K562 (cell line): ENCODE data around the gene ZFYVE19. TPM values are rescaled to one million over a fixed set of nuclear protein-coding genes. Genes with fewer than 3 reads are reported as not detected.
A peak's percentile ranks its signal among the peaks of the same experiment; 100 is the strongest.

ENCODE experiments used
- ATAC-seq: fragments of 200-7000 bp; cut with Tn5 transposase; 3 replicates; pipeline ENCODE4 v1.9.1; 2020; ENCODE audit warnings: moderate library complexity
- BruUV-seq: library from RNA; stranded (reverse); fragments of 400-500 nt; replicated peaks from 2 replicates; lab custom pipeline; 2021; lab: Mats Ljungman, UMichigan
- CTCF ChIA-PET: fragments of 300-600 bp; formaldehyde crosslinking; extraction: SDS; loops from one replicate; lab custom pipeline; 2021; ENCODE audit warnings: low intra/inter-chr PET ratio; lab: Yijun Ruan, JAX
- POLR2A ChIA-PET: fragments of 300-600, 350-650 bp; sonication (Branson Sonifier 250); formaldehyde crosslinking; extraction: SDS; loops from one replicate; lab custom pipeline; 2021; ENCODE audit warnings: antibody characterized with exemption, inconsistent platforms; lab: Yijun Ruan, JAX
- DNase-seq, 4 experiments: peaks; one replicate each; pipeline versions ENCODE4 v3.0.0 to v3.0.0-alpha.2; 2011 to 2018; ENCODE audit warnings: low spot score in 3 of 4, mixed read lengths in 3 of 4; ENCODE audit errors: extremely low read depth in 1 of 4
- FAIRE-seq: peaks from 2 replicates; lab custom pipeline; 2011; peaks lifted over from hg19 to GRCh38; lab: Jason Lieb, UNC
- H2AFZ ChIP-seq: 2 replicates; pipeline ENCODE4 v1.6.0; 2011; ENCODE audit warnings: low read depth, low read length, control low read depth, inconsistent platforms
- H3K27ac ChIP-seq: fragments of 200-600 bp; 3 replicates; pipeline ENCODE4 v1.8.0; 2011; ENCODE audit warnings: low read depth, mild to moderate bottlenecking, control low read depth, inconsistent platforms, low read length, moderate library complexity, mixed read lengths; ENCODE audit errors: extremely low read depth
- H3K27me3 ChIP-seq, 2 experiments: fragments of 300-600 bp in 1 of 2; 2 replicates in 1 of 2; 3 replicates in 1 of 2; pipeline versions ENCODE4 v1.6.0 to v1.8.0; 2011; ENCODE audit warnings: inconsistent platforms in 2 of 2, low read length in 2 of 2, mild to moderate bottlenecking in 1 of 2, mixed read lengths in 1 of 2, moderate library complexity in 1 of 2; ENCODE audit not compliant: control insufficient read depth in 2 of 2, insufficient read depth in 2 of 2
- H3K36me3 ChIP-seq: fragments of 300-600 bp; 3 replicates; pipeline ENCODE4 v1.8.0; 2011; ENCODE audit warnings: mild to moderate bottlenecking, low read length, inconsistent platforms; ENCODE audit not compliant: control insufficient read depth, insufficient read depth
- H3K4me1 ChIP-seq, 2 experiments: fragments of 200-600 bp in 1 of 2; replicated peaks in 1 of 2; 2 replicates in 1 of 2; 3 replicates in 1 of 2; pipeline versions ENCODE4 v1.5.1 to v1.8.0; 2011; ENCODE audit warnings: inconsistent platforms in 2 of 2, low read length in 2 of 2, mild to moderate bottlenecking in 1 of 2, mixed read lengths in 1 of 2, moderate library complexity in 1 of 2; ENCODE audit not compliant: control insufficient read depth in 2 of 2, insufficient read depth in 2 of 2
- H3K4me2 ChIP-seq: 2 replicates; pipeline ENCODE4 v1.6.1; 2011; ENCODE audit warnings: low read length, control low read depth, inconsistent platforms, mixed read lengths; ENCODE audit not compliant: insufficient read depth
- H3K4me3 ChIP-seq: fragments of 200-600 bp; sonication (generic), shearing (Covaris generic); 2 replicates; pipeline ENCODE4 v1.5.1; 2016; ENCODE audit warnings: control low read depth, inconsistent platforms
- H3K79me2 ChIP-seq: fragments of 200-600 bp; 3 replicates; pipeline ENCODE4 v1.8.0; 2011; ENCODE audit warnings: low read length, inconsistent platforms; ENCODE audit not compliant: control insufficient read depth, insufficient read depth
- H3K9ac ChIP-seq, 2 experiments: 2 replicates each; pipeline versions ENCODE4 v1.6.0 to v1.6.1; 2011; ENCODE audit warnings: low read depth in 2 of 2, low read length in 2 of 2, control low read depth in 1 of 2, inconsistent platforms in 1 of 2, mild to moderate bottlenecking in 1 of 2, mixed read lengths in 1 of 2; ENCODE audit not compliant: insufficient read depth in 1 of 2
- H3K9me1 ChIP-seq: one replicate; pipeline ENCODE4 v1.6.0; 2011; ENCODE audit warnings: inconsistent platforms, mild to moderate bottlenecking, low read length, moderate library complexity; ENCODE audit not compliant: control insufficient read depth, insufficient read depth
- H3K9me3 ChIP-seq: replicated peaks from 2 replicates; pipeline ENCODE4 v1.5.1; 2011; ENCODE audit warnings: low read depth, low read length, inconsistent platforms; ENCODE audit not compliant: control insufficient read depth, insufficient read depth
- H4K20me1 ChIP-seq: replicated peaks from 2 replicates; pipeline ENCODE4 v1.6.1; 2011; ENCODE audit warnings: low read length, inconsistent platforms, mixed read lengths; ENCODE audit not compliant: control insufficient read depth, insufficient read depth
- ATF7 ChIP-seq: fragments of 450-650 bp; IDR thresholded peaks from 2 replicates; pipeline ENCODE4 v1.7.1; 2014; ENCODE audit warnings: mild to moderate bottlenecking, moderate library complexity
- CBFA2T3 ChIP-seq: fragments of 450-650 bp; IDR thresholded peaks from 2 replicates; pipeline ENCODE4 v1.6.1; 2017
- CBX1 ChIP-seq: sonication (generic); IDR thresholded peaks from 2 replicates; pipeline ENCODE4 v1.6.1; 2016; ENCODE audit warnings: antibody characterized with exemption, low read depth, mild to moderate bottlenecking
- CHD4 ChIP-seq: fragments of 200-600 bp; sonication (generic); IDR thresholded peaks from 3 replicates; pipeline ENCODE4 v1.6.1; 2012; ENCODE audit warnings: low read depth, mild to moderate bottlenecking, mixed read lengths, low read length, inconsistent platforms; ENCODE audit not compliant: insufficient read depth, insufficient replicate concordance, poor library complexity, severe bottlenecking
- JUND ChIP-seq, 2 experiments: IDR thresholded peaks; 2 replicates in 1 of 2; 3 replicates in 1 of 2; pipeline ENCODE4 v1.6.1; 2011; ENCODE audit warnings: borderline replicate concordance in 2 of 2, low read depth in 2 of 2, low read length in 2 of 2, improper control_type of control experiment in 1 of 2, missing biosample characterization in 1 of 2, missing genetic modification characterization in 1 of 2, missing genetic modification reagents in 1 of 2
- KDM1A ChIP-seq, 2 experiments: fragments of 450-650 bp; IDR thresholded peaks; 2 replicates each; pipeline ENCODE4 v1.6.1; 2016; ENCODE audit warnings: mild to moderate bottlenecking in 2 of 2
- L3MBTL2 ChIP-seq: fragments of 450-650 bp; IDR thresholded peaks from 2 replicates; pipeline ENCODE4 v1.6.1; 2016; ENCODE audit warnings: mild to moderate bottlenecking, moderate library complexity
- NBN ChIP-seq: fragments of 450-650 bp; IDR thresholded peaks from 2 replicates; pipeline ENCODE4 v1.6.1; 2016; ENCODE audit warnings: low read depth, mild to moderate bottlenecking
- NFXL1 ChIP-seq: fragments of 450-650 bp; formaldehyde crosslinking; IDR thresholded peaks from 2 replicates; pipeline ENCODE4 v1.4.0; 2021; ENCODE audit warnings: mild to moderate bottlenecking
- NR1H2 ChIP-seq: sonication (generic); formaldehyde crosslinking; IDR thresholded peaks from 2 replicates; pipeline ENCODE4 v1.4.0; 2020; ENCODE audit warnings: mild to moderate bottlenecking, missing genetic modification reagents
- NR2C1 ChIP-seq, 2 experiments: fragments of 450-650 bp; IDR thresholded peaks; 2 replicates each; pipeline ENCODE4 v1.6.1; 2017; ENCODE audit warnings: mild to moderate bottlenecking in 2 of 2, antibody characterized with exemption in 1 of 2, inconsistent platforms in 1 of 2, missing compliant biosample characterization in 1 of 2, missing genetic modification characterization in 1 of 2
- PTTG1 ChIP-seq: fragments of 450-650 bp; IDR thresholded peaks from 2 replicates; pipeline ENCODE4 v1.6.1; 2016; ENCODE audit warnings: low read depth, mild to moderate bottlenecking, missing genetic modification characterization, missing compliant biosample characterization
- RBM25 ChIP-seq: fragments of 200-400 bp; formaldehyde crosslinking; IDR thresholded peaks from 2 replicates; pipeline ENCODE4 v1.6.1; 2018; ENCODE audit warnings: low read length, low read depth, moderate library complexity; ENCODE audit not compliant: severe bottlenecking
- RCOR1 ChIP-seq, 2 experiments: IDR thresholded peaks; 2 replicates each; pipeline ENCODE4 v1.6.1; 2012; ENCODE audit warnings: low read depth in 2 of 2, low read length in 2 of 2, borderline replicate concordance in 1 of 2, improper control_type of control experiment in 1 of 2
- RFX7 ChIP-seq: fragments of 250-450 bp; sonication (Bioruptor Pico); IDR thresholded peaks from 2 replicates; pipeline ENCODE4 v1.5.1; 2021; ENCODE audit warnings: mild to moderate bottlenecking
- TRIM25 ChIP-seq: fragments of 450-650 bp; IDR thresholded peaks from 2 replicates; pipeline ENCODE4 v1.7.0; 2016; ENCODE audit warnings: borderline replicate concordance
- ZBTB2 ChIP-seq: fragments of 450-650 bp; IDR thresholded peaks from 2 replicates; pipeline ENCODE4 v1.6.1; 2016; ENCODE audit warnings: antibody characterized with exemption
- ZNF41 ChIP-seq: fragments of 250-450 bp; sonication (Bioruptor Pico); conservative IDR thresholded peaks from 2 replicates; pipeline ENCODE4 v1.4.0; 2020; ENCODE audit warnings: mild to moderate bottlenecking
- WGBS: fragments of 100-300 bp; shearing (Covaris generic); methylation state at CpG from one replicate; pipeline ENCODE4 v1.1.6; 2016; ENCODE audit warnings: low coverage, mixed read lengths; ENCODE audit not compliant: insufficient coverage; ENCODE audit errors: missing lambda C conversion rate; 5-methylcytosine and 5-hydroxymethylcytosine counted together
- in situ Hi-C: fragments of 300-500 bp; cut with MboI; formaldehyde crosslinking; loops from 4 replicates; pipeline ENCODE4 v1.15.0; 2018; ENCODE audit warnings: inconsistent platforms, mixed read lengths
- intact Hi-C: fragments of 100-400 bp; cut with micrococcal nuclease; formaldehyde crosslinking; loops from 2 replicates; pipeline ENCODE4 v1.14.2; 2022
- polyA plus RNA-seq, 8 experiments: library from polyadenylated mRNA; depleted of rRNA in 4 of 8; stranded (reverse) in 5 of 8; unstranded in 3 of 8; fragments of >200 nt; fragmentation: Nextera tagmentation in 2 of 8; fragmentation: Illumina TruSeq in 1 of 8; extraction: Ambion mirVana in 2 of 8; extraction: Trizol in 1 of 8; gene quantifications; 2 replicates each; pipeline versions ENCODE4 v1.2.1 to v1.2.3, GENCODE V29; 2011 to 2014; ENCODE audit warnings: inconsistent platforms in 1 of 8, missing spikeins in 1 of 8
- total RNA-seq, 7 experiments: library from RNA; depleted of rRNA in 6 of 7; stranded (reverse); fragments of >200 nt in 6 of 7; fragmentation: Illumina TruSeq in 2 of 7; extraction: Trizol in 2 of 7; gene quantifications; 2 replicates each; pipeline versions ENCODE4 v1.2.1 to v1.2.3, GENCODE V29; 2011 to 2021; ENCODE audit warnings: low replicate concordance in 1 of 7

ZFYVE19 gene
- total and polyA plus RNA-seq, 9 of the 15 experiments (the other 6 are each of a cell fraction or from before 2014, with no cell fraction given), result 1.5 to 36.8 (median 19.9) TPM

GRCh38 chr15:40807888-40808461 lies 1.1 kb downstream of the ZFYVE19 start:
- Histone ChIP-seq H3K4me1 (peaks cover 15 to 17% of the 10 kb centered on the region in 2 experiments; a peak in 4 of 5 replicates), H3K27me3 (no peaks in the 10 kb centered on the region), H3K9me3 (no peaks in the 10 kb centered on the region; the same call in 1 of the 2 replicates), H3K9ac (peak overlapping the region; percentile 56 to 89), H3K4me2 (peak overlapping the region; percentile 98), H3K9me1 (no peaks in the 10 kb centered on the region), H3K4me3 (peak overlapping the region; percentile 81), H3K79me2 (peaks cover 19% of the 10 kb centered on the region), H3K36me3 (peaks cover 23% of the 10 kb centered on the region), H2AFZ (peak overlapping the region; percentile 100), H3K27ac (peak overlapping the region; percentile 16; the same call in 2 of the 3 replicates), H4K20me1 (no peaks in the 10 kb centered on the region)
- in situ Hi-C loops (no loop called here), intact Hi-C loops (no loop called here)
- ChIA-PET CTCF (no interaction called here), POLR2A (interaction anchor here (0.7 to 1.8 kb wide), 4 partner anchors 8 to 340 kb away, joined by 3 to 12 read pairs (median 3); no protein-coding TSS in a partner anchor)
- DNase-seq (no peak), FAIRE-seq (no peak), ATAC-seq (no peak)
- 40% methylated on average over 16 of the region's 19 CpGs for WGBS
- BruUV-seq, result no TSS peak
- TF ChIP-seq RFX7 (CRISPR knock-in tag) (no peak), ATF7 (0 out of 2 replicates have a peak, but pooled peaks have one; percentile 40), JUND (IDR thresholded peaks at IDR 0.05; ENCODE audit: borderline replicate concordance, low read depth, low read length) (0 out of 2 replicates have a peak, but pooled peaks have one; percentile 12), JUND (tag; IDR thresholded peaks at IDR 0.05; ENCODE audit: borderline replicate concordance, low read depth, low read length) (0 out of 3 replicates have a peak, but pooled peaks have one; percentile 21), CHD4 (peak; percentile 83), RBM25 (peak; percentile 86), L3MBTL2 (no peak), CBFA2T3 (0 out of 2 replicates have a peak, but pooled peaks have one; percentile 8), CBX1 (peak; percentile 84; the same call in 1 of the 2 replicates), ZBTB2 (no peak), PTTG1 (no peak), NBN (0 out of 2 replicates have a peak, but pooled peaks have one; percentile 23), RCOR1 (IDR thresholded peaks at IDR 0.05; ENCODE audit: borderline replicate concordance in 1 of 2, low read depth in 2 of 2, low read length in 2 of 2) (peak in 1 of 2 experiments; percentile 63; a peak in 1 of 4 replicates), NR2C1 (IDR thresholded peaks at IDR 0.05) (no peak), NR2C1 (tag; IDR thresholded peaks at IDR 0.05) (no peak), KDM1A (IDR thresholded peaks at IDR 0.05) (peak; percentile 75 to 76), TRIM25 (no peak), ZNF41 (CRISPR knock-in tag) (no peak), NR1H2 (CRISPR knock-in tag) (no peak), NFXL1 (CRISPR knock-in tag) (no peak)
